Measurements from ENCODE around the gene GLIS1.

The GLIS1 gene

DNA sequence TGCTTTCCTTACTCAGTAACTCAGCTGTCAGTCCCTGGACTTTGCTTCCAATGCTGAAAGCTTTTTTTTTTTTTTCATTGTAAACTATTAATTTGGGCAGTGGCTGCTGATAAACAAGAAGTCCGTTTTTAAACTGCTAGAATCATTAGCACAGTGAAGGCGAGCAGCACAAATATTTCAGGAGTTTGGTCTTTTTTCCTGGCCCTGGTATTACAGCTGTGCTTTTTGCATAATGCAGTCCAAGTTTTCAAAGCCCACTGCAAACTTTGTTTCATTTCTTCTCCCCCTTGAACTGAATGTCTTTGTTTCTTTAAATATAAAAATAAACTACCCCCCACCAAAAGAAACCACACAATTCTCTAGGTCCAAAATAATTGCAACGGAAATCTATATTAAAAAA lies 6.6 kb downstream of the GLIS1 start:
- H3K27ac Mint-ChIP-seq: no peak overlapping the region
- no peaks in the 10 kb centered on the region for H3K4me1 Mint-ChIP-seq
- no peak for ATAC-seq (replicated peaks)
- H3K36me3 Mint-ChIP-seq: no peaks in the 10 kb centered on the region
- no peaks in the 10 kb centered on the region for H3K9me3 Mint-ChIP-seq
- no peak for DNase-seq
- peaks cover 34 to 53% of the 10 kb centered on the region in 2 donors for H3K27me3 Mint-ChIP-seq
- no peak overlapping the region for H3K4me3 Mint-ChIP-seq

DNA sequence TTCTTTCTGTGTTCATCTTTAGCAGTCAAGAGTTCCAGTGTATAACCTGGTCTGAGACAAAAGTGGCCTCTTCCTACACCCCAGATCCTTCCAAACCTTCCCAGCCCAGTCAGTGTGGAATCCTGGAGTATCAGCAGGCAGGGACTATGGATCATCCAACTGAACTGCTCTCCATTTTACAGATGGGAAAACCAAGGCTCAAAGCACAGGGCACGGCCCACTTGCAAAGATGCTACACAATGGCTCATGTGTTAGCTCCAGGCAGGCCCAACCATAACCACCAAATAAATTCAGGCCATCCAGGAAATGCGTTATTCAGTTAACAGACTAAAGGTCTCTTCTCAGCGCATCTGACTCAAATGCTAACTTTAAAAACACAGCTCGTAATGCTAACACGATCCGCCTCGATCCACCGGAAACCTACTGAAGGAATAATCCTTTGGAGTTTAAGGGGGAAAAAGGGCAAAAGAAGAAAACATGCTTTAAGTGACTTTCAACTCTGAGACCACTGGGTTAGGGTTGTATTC lies 7.1 kb downstream of the GLIS1 start:
- DNase-seq (no peak), ATAC-seq (replicated peaks) (no peak)
- H3K27me3 Mint-ChIP-seq: peaks cover 34 to 48% of the 10 kb centered on the region in 2 donors
- no peak overlapping the region for H3K4me3 Mint-ChIP-seq
- no peak overlapping the region for H3K27ac Mint-ChIP-seq
- H3K36me3 Mint-ChIP-seq: no peaks in the 10 kb centered on the region
- no peaks in the 10 kb centered on the region for H3K9me3 Mint-ChIP-seq
- H3K4me1 Mint-ChIP-seq: no peaks in the 10 kb centered on the region

DNA sequence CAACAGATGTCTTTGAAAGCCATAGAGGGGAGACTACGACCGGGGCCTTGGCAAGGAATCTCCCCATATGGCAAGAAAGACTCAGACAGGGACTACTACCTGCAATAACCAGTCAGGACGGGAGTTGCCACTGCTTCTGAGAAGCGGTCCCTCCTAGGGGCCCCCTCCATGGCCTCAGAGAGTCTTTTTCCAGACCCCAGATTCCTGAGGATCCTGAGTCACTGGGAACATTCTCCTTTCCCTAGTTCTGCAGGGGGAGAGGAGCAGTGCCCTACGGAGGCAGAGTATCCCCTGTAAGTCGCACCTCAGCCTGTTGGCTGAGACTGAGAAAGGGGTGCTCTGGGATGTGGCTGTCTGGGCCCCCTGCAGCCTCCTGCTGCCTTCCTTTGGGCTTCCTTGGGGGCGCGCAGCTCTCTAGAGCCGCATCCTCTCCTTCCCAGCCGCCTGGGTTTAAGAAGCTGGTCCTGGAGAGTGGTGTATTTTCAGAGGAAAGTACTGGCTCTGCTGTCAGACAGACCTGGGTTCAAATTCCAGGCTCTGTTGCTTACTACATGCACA lies 7.8 kb downstream of the GLIS1 start:
- H3K27me3 Mint-ChIP-seq: peaks cover 31 to 44% of the 10 kb centered on the region in 2 donors
- DNase-seq (no peak), ATAC-seq (replicated peaks) (no peak)
- H3K4me3 Mint-ChIP-seq: no peak overlapping the region
- no peaks in the 10 kb centered on the region for H3K4me1 Mint-ChIP-seq
- H3K36me3 Mint-ChIP-seq: no peaks in the 10 kb centered on the region
- no peak overlapping the region for H3K27ac Mint-ChIP-seq
- H3K9me3 Mint-ChIP-seq: no peaks in the 10 kb centered on the region

DNA sequence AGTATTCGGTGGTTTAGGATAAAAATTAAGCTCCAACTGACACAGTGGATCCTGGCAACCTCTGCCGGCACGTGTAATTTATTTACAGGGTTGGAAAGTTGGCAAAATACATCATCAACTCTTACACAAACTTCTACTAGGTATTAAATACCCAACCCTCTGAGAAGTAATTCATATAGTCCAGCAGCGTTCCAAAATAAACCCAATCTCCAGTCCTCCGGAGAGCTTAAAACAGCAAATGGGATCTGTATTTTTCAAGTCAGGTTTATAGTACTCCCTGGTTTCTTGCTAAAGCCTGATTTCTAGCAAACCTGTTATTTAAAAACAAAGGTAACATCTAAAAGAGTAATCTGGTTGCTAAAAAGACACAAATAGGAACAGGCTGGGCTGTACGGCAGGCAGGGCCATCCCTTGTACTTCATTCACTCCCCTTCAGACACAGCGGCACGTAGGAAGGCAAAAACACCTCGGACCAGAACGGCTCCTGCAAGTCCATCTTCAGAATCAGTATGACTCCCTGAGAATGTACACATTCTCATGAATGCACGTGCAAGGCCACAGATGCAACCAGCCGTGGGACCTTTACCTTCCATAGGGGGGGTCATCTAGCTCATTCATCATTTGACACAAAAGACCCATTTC lies 8.6 kb downstream of the GLIS1 start:
- ATAC-seq (replicated peaks): no peak
- Mint-ChIP-seq H3K27ac (no peak overlapping the region), H3K4me1 (no peaks in the 10 kb centered on the region), H3K27me3 (peaks cover 24 to 39% of the 10 kb centered on the region in 2 donors), H3K4me3 (no peak overlapping the region), H3K36me3 (no peaks in the 10 kb centered on the region), H3K9me3 (no peaks in the 10 kb centered on the region)
- DNase-seq: no peak

DNA sequence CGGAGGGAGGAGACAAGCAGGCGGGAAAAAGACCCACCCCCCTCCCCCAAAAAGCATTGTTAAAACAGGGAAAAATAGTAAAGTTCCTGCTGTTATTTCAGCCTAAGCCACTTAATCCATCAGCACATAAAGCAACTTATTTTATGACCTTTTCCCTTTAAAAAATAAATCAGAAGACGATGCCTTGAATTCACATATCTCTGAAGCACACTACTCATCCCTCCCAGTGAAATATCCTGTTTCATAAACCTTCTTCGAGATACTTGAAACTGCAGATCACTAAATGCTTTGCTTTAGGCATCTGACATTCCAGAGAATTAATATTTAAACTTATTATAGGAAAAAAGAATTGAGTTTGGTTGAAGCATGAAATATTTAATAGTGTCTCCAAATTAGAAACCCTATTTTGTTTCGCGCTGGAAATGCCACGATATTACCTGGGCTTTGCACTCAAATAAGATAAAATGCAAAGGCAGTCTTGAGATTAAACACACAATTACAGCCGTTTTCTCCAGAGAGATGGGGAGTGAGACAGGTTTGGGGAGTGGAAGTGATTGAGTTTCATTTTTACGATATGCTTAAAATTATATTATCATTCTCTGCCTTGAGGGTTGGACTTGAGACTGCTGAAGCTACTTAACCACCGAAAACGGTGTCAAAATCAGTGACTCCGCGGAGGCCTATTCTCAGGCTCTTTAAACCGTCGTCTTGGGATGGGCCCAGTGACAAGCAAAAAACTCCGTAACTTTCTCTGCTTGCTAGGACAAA lies 9.3 kb downstream of the GLIS1 start:
- DNase-seq: no peak
- Mint-ChIP-seq H3K4me3 (no peak overlapping the region), H3K36me3 (no peaks in the 10 kb centered on the region), H3K27ac (no peak overlapping the region), H3K4me1 (no peaks in the 10 kb centered on the region), H3K27me3 (peaks cover 17 to 32% of the 10 kb centered on the region in 2 donors), H3K9me3 (no peaks in the 10 kb centered on the region)
- no peak for ATAC-seq (replicated peaks)

DNA sequence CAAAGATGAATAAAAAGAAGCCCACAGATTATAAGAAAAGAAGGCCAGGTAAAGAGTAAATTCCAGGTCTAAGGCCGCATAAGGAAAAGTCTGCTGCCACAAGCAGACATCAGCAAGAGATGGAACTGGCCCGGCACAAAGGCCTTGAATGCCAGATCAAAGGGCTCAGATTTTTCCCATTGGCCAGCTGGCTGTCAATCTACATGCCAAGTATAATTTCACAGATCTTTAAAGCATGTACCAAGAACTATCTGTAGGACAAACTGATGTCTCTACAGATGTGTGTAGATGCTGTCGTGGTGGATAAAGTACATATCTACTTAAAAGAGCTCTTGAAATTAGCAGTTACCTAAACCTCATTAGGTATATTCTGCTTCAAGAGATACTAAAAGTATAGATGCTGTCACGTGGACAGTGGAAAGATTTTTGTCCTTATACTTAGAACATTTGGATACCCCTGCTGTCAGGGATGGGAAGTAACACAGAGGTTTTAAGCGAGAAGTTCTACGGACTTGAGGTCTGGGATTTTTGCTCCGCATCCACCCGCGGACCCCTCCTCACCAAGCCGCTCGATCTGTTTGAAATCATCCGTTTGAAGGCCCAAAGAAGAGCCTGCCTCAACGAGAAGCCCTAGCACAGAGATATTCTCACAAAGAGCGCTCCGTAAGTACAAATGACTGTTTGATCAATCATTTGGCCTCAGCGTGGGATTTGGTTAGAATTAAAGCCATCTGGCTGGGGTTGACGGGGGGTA lies 10.1 kb downstream of the GLIS1 start:
- Mint-ChIP-seq H3K4me3 (no peak overlapping the region), H3K36me3 (no peaks in the 10 kb centered on the region), H3K27me3 (peaks cover 11 to 24% of the 10 kb centered on the region in 2 donors), H3K4me1 (no peaks in the 10 kb centered on the region), H3K27ac (no peak overlapping the region), H3K9me3 (no peaks in the 10 kb centered on the region)
- DNase-seq (no peak), ATAC-seq (replicated peaks) (no peak)

DNA sequence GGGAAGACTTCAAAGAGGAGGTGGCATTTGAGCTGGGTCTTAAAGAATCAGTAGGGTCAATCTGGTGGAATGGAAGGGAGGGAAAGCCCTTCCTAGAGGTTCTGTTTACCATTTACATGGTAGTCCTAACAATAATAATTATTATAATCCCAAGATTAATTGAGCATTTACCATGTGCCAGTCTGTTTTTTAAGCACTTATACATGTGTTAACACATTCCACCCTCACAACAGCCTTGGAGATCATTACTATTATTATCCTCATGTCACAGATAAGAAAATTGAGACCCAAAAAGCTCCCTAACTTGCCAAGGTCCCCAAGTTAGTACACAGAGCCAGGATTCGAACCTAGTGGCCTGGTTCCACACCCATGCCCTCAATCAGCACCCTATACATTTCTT lies 10.8 kb downstream of the GLIS1 start:
- H3K4me1 Mint-ChIP-seq: no peaks in the 10 kb centered on the region
- H3K4me3 Mint-ChIP-seq: no peak overlapping the region
- H3K27me3 Mint-ChIP-seq: peaks cover 6 to 18% of the 10 kb centered on the region in 2 donors
- H3K27ac Mint-ChIP-seq: no peak overlapping the region
- no peaks in the 10 kb centered on the region for H3K9me3 Mint-ChIP-seq
- ATAC-seq (replicated peaks) (no peak), DNase-seq (no peak)
- no peaks in the 10 kb centered on the region for H3K36me3 Mint-ChIP-seq

DNA sequence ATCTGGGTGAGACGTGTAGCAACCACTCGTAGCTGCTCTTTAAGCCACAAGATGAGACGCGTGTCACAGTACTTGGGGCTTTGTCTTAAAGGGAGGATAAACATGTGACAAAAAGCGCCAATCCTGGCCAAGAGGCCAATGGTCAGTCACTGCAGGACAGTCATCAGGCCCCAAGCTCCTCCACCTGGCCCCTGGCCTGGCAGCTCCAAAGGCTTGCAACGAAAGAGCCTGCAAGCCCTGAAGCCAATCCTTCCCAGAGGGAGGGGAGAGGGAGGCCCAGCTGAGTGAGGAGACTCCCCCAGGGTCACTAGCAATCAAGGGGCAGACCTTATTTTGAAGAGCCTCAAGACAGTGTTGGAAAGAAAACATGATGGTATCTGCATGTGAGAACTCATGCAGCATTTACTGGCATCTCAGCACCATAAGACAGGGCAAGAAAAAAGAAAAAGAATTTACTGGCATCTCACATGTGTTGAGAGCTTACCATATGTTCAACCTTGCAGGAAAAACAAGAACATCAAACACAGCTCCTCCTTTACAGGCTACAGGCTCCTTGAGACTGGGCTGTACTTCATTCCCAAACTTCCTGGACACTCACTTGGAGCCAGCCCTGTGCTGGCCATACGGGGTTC lies 11.4 kb downstream of the GLIS1 start:
- H3K4me1 Mint-ChIP-seq: no peaks in the 10 kb centered on the region
- peaks cover 6 to 12% of the 10 kb centered on the region in 2 donors for H3K27me3 Mint-ChIP-seq
- H3K27ac Mint-ChIP-seq: no peak overlapping the region
- ATAC-seq (replicated peaks) (no peak), DNase-seq (no peak)
- no peak overlapping the region for H3K4me3 Mint-ChIP-seq
- H3K36me3 Mint-ChIP-seq: no peaks in the 10 kb centered on the region
- H3K9me3 Mint-ChIP-seq: no peaks in the 10 kb centered on the region

DNA sequence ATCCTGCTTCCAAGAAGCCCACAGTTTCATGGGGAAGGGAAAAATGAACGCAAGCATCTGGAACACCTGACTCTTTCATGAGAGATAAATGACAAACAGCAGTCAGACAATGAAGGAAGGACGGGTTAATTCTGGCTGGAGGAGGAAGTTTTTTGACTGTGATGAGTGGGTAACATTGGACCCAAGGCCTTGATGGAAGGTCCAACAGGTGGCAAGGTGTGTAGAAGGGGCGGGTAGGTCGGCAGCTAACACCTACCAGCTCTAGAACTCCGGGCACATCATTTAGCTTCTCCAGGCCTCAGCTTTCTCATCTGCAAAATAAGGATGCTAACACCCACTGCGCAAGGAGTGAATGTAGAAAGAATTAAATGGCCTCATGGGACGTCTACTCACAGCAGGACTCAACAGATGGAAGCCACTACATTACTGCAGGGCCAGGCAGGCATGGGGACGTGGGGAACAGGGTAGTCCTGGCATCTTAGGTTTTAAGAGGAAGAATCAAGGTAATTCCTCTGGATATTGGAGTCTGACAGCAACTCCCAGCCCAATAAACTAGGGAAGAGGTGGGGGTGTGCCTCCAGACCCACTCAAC lies 12.9 kb downstream of the GLIS1 start:
- DNase-seq (no peak), ATAC-seq (replicated peaks) (no peak)
- no peaks in the 10 kb centered on the region for H3K9me3 Mint-ChIP-seq
- H3K36me3 Mint-ChIP-seq: no peaks in the 10 kb centered on the region
- H3K4me3 Mint-ChIP-seq: no peak overlapping the region
- H3K27ac Mint-ChIP-seq: no peak overlapping the region
- no peaks in the 10 kb centered on the region for H3K4me1 Mint-ChIP-seq
- H3K27me3 Mint-ChIP-seq: peaks cover 5 to 6% of the 10 kb centered on the region in 2 donors

DNA sequence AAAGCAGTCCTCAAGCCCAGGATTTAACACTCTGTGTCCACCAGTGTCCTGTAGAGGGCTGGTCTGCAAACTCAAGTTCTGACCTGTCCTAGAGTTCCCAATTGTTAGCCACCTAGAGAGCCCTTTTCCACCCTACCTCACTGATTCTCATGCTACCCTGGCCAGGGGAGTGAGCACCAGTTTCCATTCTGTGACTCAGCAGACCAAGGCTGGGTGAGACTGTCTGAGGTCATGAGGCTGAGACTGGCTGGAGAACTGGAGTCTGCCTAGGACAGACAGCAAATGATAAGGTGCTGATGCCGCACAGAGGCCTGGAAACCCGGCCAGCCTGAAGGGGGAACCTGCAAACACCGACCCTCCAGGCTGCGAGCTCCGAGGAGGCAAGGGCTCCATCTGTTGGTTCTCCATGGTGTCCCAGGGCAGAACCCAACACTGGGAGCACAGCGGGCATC lies 13.7 kb downstream of the GLIS1 start:
- no peak overlapping the region for H3K4me3 Mint-ChIP-seq
- DNase-seq (no peak), ATAC-seq (replicated peaks) (no peak)
- no peaks in the 10 kb centered on the region for H3K36me3 Mint-ChIP-seq
- H3K4me1 Mint-ChIP-seq: no peaks in the 10 kb centered on the region
- no peaks in the 10 kb centered on the region for H3K27me3 Mint-ChIP-seq
- no peaks in the 10 kb centered on the region for H3K9me3 Mint-ChIP-seq
- H3K27ac Mint-ChIP-seq: no peak overlapping the region

DNA sequence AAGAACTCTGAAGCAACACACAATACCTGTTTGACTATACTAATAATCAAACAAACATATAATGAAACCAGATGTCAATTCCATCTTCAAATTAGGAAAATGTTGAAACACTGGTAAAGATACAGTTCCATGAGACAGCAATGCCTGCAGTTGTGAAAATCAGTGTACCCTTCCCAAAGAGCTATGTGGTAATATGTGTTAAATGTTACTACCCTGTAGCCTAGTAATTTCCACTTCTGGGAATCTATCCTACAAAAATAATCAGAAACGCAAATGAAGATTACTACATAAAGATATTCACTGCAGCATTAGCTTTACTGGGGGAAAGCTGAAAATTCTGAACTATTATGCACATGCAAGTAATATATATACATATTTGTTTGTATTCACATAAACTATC lies 16.9 kb downstream of the GLIS1 start:
- no peaks in the 10 kb centered on the region for H3K9me3 Mint-ChIP-seq
- H3K4me3 Mint-ChIP-seq: no peak overlapping the region
- H3K36me3 Mint-ChIP-seq: no peaks in the 10 kb centered on the region
- H3K27ac Mint-ChIP-seq: no peak overlapping the region
- H3K4me1 Mint-ChIP-seq: no peaks in the 10 kb centered on the region
- no peak for DNase-seq
- no peak for ATAC-seq (replicated peaks)
- H3K27me3 Mint-ChIP-seq: peaks cover 7 to 10% of the 10 kb centered on the region in 2 donors

DNA sequence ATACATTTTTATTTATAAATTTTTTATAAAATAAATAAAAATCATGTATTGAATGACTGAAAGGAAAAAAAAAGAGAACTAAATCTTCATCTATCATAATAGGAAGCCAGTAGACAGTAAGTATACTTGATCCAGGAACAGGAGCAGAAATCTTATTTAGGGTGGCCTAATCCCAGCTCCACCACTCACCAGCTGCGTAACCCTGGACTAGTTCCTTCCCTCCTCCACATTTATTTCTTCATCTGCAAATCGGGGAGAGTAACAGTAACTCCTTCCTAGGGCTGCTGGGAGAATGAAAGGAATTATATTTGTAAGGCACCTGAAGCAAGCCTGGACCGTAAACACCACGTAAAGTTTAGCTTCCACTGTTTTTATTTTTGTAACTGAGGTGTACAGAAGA lies 17.9 kb downstream of the GLIS1 start:
- Mint-ChIP-seq H3K4me3 (no peak overlapping the region), H3K9me3 (no peaks in the 10 kb centered on the region), H3K27me3 (peaks cover 7 to 10% of the 10 kb centered on the region in 2 donors), H3K27ac (no peak overlapping the region), H3K4me1 (no peaks in the 10 kb centered on the region), H3K36me3 (no peaks in the 10 kb centered on the region)
- ATAC-seq (replicated peaks) (no peak), DNase-seq (no peak)

DNA sequence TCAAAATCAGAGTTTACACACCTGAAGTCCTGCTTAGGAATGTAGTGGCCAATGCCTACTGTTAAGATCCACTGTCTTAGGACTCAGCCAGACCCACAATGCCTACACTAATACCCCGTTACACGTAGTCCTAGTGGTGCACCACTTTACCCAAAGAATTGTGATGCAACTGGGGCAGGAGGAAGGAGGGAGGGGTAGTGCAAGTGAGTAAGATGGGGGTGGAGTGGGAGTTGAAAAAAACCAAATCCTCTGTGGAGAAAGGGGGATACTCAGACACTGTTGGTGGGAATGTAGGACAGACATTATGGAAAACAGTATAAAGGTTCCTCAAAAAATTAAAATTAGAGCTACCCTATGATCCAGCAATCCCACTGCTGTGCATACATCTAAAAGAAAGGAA lies 19.5 kb downstream of the GLIS1 start:
- ATAC-seq (replicated peaks): no peak
- H3K4me1 Mint-ChIP-seq: no peaks in the 10 kb centered on the region
- H3K27me3 Mint-ChIP-seq: peaks cover 7 to 10% of the 10 kb centered on the region in 2 donors

DNA sequence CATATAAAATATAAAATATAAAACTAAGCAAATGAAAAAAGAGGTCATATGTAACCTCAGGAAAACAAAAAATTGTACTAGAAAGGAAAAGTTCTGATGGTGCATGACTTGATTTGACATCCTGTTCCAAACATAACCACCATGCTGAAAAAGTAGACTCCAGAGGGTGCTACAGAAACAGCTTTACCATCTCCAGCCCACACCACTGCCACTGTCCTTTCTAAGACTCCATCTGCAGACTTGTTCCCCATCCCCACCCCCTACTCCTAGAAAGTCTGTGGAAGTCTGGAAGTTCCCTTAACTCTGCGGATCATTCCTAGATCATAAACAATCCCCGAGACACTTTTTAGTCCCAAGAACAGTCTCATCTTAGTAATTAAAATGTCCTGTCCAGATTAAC lies 20.5 kb downstream of the GLIS1 start:
- no peaks in the 10 kb centered on the region for H3K9me3 Mint-ChIP-seq
- no peaks in the 10 kb centered on the region for H3K36me3 Mint-ChIP-seq
- H3K27ac Mint-ChIP-seq: no peak overlapping the region
- ATAC-seq (replicated peaks) (no peak), DNase-seq (no peak)
- H3K4me1 Mint-ChIP-seq: no peaks in the 10 kb centered on the region
- no peak overlapping the region for H3K4me3 Mint-ChIP-seq
- peaks cover 7 to 10% of the 10 kb centered on the region in 2 donors for H3K27me3 Mint-ChIP-seq

More for the DNA sequence above, 19.5 kb downstream of the GLIS1 start:
- Mint-ChIP-seq H3K9me3 (no peaks in the 10 kb centered on the region), H3K27ac (no peak overlapping the region), H3K4me3 (no peak overlapping the region), H3K36me3 (no peaks in the 10 kb centered on the region)
- DNase-seq: no peak

All from stimulated activated naive B cell treated with anti-CD40 and anti-IgM and Interleukin-4, amounts not matched to agents 10 μg/mL and 1 μg/mL and 100 μg/mL, for 72 hours (primary cell).